MM.1S (cell line): ENCODE measurements around the gene KIAA1191.

ENCODE experiments used
- DNase-seq: peaks from one replicate; pipeline ENCODE4 v3.0.0-alpha.2; 2015
- H2AFZ ChIP-seq: fragments of 300-600 bp; sonication (generic); 2 replicates; pipeline ENCODE4 v1.6.0; 2016; ENCODE audit warnings: antibody characterized with exemption, low read length
- H3F3A ChIP-seq: fragments of 300-600 bp; sonication (generic); 2 replicates; pipeline ENCODE4 v1.6.1; 2016; ENCODE audit warnings: mild to moderate bottlenecking, antibody characterized with exemption, low read length, moderate library complexity, mixed read lengths; ENCODE audit not compliant: insufficient read depth
- H3K27ac ChIP-seq: fragments of 300-600 bp; sonication (generic); 2 replicates; pipeline ENCODE4 v1.5.1; 2016; ENCODE audit warnings: mild to moderate bottlenecking, low read length
- H3K27me3 ChIP-seq: fragments of 300-600 bp; sonication (generic); replicated peaks from 2 replicates; pipeline ENCODE4 v1.6.0; 2016; ENCODE audit warnings: low read length; ENCODE audit not compliant: insufficient read depth
- H3K36me3 ChIP-seq: fragments of 300-600 bp; sonication (generic); replicated peaks from 2 replicates; pipeline ENCODE4 v1.6.1; 2016; ENCODE audit warnings: mild to moderate bottlenecking, low read length, mixed read lengths; ENCODE audit not compliant: insufficient read depth
- H3K4me1 ChIP-seq: fragments of 300-600 bp; sonication (generic); 2 replicates; pipeline ENCODE4 v1.6.1; 2016; ENCODE audit warnings: low read length, mixed read lengths
- H3K4me2 ChIP-seq: fragments of 300-600 bp; sonication (generic); 2 replicates; pipeline ENCODE4 v1.6.0; 2016; ENCODE audit warnings: low read depth, low read length
- H3K4me3 ChIP-seq: fragments of 300-600 bp; sonication (generic); 2 replicates; pipeline ENCODE4 v1.5.1; 2016; ENCODE audit warnings: low read length, mixed read lengths
- H3K79me2 ChIP-seq: fragments of 300-600 bp; sonication (generic); 2 replicates; pipeline ENCODE4 v1.6.1; 2016; ENCODE audit warnings: mixed run types, low read length, mixed read lengths
- H3K9ac ChIP-seq: fragments of 300-600 bp; sonication (generic); 2 replicates; pipeline ENCODE4 v1.6.1; 2016; ENCODE audit warnings: low read length, mixed read lengths
- H3K9me2 ChIP-seq: fragments of 300-600 bp; sonication (generic); replicated peaks from 2 replicates; pipeline ENCODE4 v1.6.1; 2016; ENCODE audit warnings: mild to moderate bottlenecking, low read length, mixed read lengths; ENCODE audit not compliant: insufficient read depth
- H3K9me3 ChIP-seq: fragments of 300-600 bp; sonication (generic); replicated peaks from 2 replicates; pipeline ENCODE4 v1.6.1; 2016; ENCODE audit warnings: mild to moderate bottlenecking, low read length, mixed read lengths; ENCODE audit not compliant: insufficient read depth
- H4K20me1 ChIP-seq: fragments of 300-600 bp; sonication (generic); 2 replicates; pipeline ENCODE4 v1.6.1; 2016; ENCODE audit warnings: mild to moderate bottlenecking, low read length, moderate library complexity, mixed read lengths; ENCODE audit not compliant: insufficient read depth
- EZH2 ChIP-seq: fragments of 300-600 bp; sonication (generic); optimal IDR thresholded peaks from 2 replicates; pipeline ENCODE3; 2017; ENCODE audit warnings: low read depth, mild to moderate bottlenecking, antibody characterized with exemption, low read length, mixed read lengths
- EZH2phosphoT487 ChIP-seq: fragments of 300-600 bp; sonication (generic); IDR thresholded peaks from 2 replicates; pipeline ENCODE4 v1.6.1; 2018; ENCODE audit warnings: antibody characterized with exemption, low read length
- TF ChIP-seq, protein P1 (sequence below): fragments of 300-600 bp; sonication (generic); IDR thresholded peaks from 2 replicates; pipeline ENCODE4 v1.5.1; 2016; ENCODE audit warnings: antibody characterized with exemption, low read length, mixed read lengths

Gene KIAA1191

DNA sequence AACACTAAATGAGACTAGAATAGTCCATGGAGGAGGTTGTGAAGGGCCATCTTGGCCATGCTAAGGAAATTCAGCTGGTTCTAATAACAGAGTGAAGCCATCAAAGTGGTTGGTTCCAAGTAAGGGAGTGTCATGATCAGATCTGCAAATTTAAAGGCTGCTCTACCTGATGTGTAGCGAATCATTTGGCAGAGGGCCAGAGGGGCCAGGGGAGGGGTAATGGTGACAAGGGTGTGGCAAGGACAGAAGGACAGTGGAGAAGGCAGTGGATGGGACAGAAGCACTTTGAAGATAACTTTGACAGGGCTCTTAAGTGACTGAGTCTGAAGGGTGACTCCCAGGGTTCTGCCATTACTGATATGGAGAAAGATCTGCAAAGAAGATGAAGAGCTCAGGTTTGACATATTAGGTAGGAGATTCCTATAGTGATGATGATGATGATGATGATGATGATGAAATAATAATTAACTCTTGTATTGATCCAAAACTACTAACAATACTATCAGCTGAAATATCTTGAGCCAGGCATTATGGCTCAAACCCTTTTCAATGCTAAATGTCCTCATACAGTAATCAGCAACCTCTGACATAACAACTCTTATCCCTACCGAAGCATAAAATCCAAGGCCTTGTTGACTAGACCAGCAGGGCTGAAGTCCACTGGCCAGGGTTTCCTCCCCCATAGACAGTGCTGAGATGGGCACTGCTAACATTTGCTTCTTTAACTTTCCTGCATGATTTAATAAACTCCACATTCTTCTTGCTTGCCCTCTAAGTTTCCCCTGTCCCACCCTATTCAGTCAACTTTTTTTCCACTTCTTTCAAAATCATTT lies 20.0 kb downstream of the KIAA1191 start:
- H2AFZ ChIP-seq, result no peak overlapping the region
- no peaks in the 10 kb centered on the region for H3K9me2 ChIP-seq
- H3K27ac ChIP-seq, result no peak overlapping the region
- H3K9ac ChIP-seq, result no peak overlapping the region
- H3K4me1 ChIP-seq, result no peaks in the 10 kb centered on the region
- no peaks in the 10 kb centered on the region for H3F3A ChIP-seq
- no peaks in the 10 kb centered on the region for H4K20me1 ChIP-seq
- H3K4me2 ChIP-seq, result no peak overlapping the region
- H3K79me2 ChIP-seq, result no peaks in the 10 kb centered on the region
- no peak overlapping the region for H3K4me3 ChIP-seq
- H3K27me3 ChIP-seq, result no peaks in the 10 kb centered on the region
- H3K9me3 ChIP-seq, result no peaks in the 10 kb centered on the region
- H3K36me3 ChIP-seq, result no peaks in the 10 kb centered on the region
- no peak for DNase-seq
- no peak for TF ChIP-seq EZH2phosphoT487
- no peak for TF ChIP-seq EZH2
- TF ChIP-seq, protein P1, sequence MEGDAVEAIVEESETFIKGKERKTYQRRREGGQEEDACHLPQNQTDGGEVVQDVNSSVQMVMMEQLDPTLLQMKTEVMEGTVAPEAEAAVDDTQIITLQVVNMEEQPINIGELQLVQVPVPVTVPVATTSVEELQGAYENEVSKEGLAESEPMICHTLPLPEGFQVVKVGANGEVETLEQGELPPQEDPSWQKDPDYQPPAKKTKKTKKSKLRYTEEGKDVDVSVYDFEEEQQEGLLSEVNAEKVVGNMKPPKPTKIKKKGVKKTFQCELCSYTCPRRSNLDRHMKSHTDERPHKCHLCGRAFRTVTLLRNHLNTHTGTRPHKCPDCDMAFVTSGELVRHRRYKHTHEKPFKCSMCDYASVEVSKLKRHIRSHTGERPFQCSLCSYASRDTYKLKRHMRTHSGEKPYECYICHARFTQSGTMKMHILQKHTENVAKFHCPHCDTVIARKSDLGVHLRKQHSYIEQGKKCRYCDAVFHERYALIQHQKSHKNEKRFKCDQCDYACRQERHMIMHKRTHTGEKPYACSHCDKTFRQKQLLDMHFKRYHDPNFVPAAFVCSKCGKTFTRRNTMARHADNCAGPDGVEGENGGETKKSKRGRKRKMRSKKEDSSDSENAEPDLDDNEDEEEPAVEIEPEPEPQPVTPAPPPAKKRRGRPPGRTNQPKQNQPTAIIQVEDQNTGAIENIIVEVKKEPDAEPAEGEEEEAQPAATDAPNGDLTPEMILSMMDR, result no peak

DNA sequence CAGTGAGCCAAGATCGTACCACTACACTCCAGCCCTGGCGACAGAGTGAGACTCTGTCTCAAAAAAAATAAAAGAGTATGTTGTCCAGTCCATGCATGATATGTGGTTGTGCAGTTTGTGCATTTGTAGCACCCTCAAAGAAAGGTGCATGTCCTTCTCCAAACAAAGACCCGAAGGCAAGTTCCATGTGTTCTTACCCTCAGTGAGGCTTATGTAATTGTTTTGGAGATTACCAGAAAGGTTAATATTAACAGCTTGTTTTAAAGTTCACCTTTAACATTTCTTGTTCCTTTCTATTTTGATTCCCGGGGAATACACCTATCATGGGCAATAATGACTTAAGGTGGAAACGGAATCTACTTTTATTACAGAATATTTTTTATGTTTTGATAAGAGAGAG lies 22.3 kb downstream of the KIAA1191 start:
- Histone ChIP-seq H3K9ac (no peak overlapping the region), H3K9me2 (no peaks in the 10 kb centered on the region), H3K79me2 (no peaks in the 10 kb centered on the region), H3K36me3 (no peaks in the 10 kb centered on the region), H2AFZ (no peak overlapping the region), H3K4me1 (no peaks in the 10 kb centered on the region), H3K4me2 (no peak overlapping the region), H4K20me1 (no peaks in the 10 kb centered on the region), H3K4me3 (no peak overlapping the region), H3K27ac (no peak overlapping the region), H3K9me3 (no peaks in the 10 kb centered on the region), H3F3A (no peaks in the 10 kb centered on the region), H3K27me3 (no peaks in the 10 kb centered on the region)
- TF ChIP-seq, protein P1, result no peak
- TF ChIP-seq EZH2phosphoT487, result no peak
- no peak for TF ChIP-seq EZH2
- DNase-seq, result no peak

DNA sequence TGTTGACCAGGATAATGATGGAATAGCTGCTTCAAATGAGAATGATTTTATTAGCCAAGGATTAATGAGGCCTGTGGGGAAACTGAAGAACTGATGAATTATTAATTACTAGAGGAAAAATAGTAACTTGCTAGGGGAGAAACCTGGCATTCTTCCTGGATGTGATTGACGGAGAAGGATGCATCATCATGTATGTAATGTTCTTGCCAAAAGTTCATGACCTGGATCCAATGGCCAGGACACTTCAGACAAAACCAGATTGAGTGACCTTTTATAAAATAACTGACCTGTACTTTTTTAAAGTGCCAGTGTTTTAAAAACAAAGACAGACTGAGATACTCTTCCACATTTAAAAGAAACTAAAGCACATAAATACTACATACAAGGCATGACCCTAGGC lies 23.7 kb downstream of the KIAA1191 start:
- no peak overlapping the region for H3K4me3 ChIP-seq
- H3K36me3 ChIP-seq, result no peaks in the 10 kb centered on the region
- no peaks in the 10 kb centered on the region for H3K9me3 ChIP-seq
- no peaks in the 10 kb centered on the region for H4K20me1 ChIP-seq
- no peaks in the 10 kb centered on the region for H3K79me2 ChIP-seq
- H2AFZ ChIP-seq, result no peak overlapping the region
- no peak overlapping the region for H3K9ac ChIP-seq
- H3K27ac ChIP-seq, result no peak overlapping the region
- no peaks in the 10 kb centered on the region for H3F3A ChIP-seq
- no peak for DNase-seq
- H3K27me3 ChIP-seq, result no peaks in the 10 kb centered on the region
- H3K4me2 ChIP-seq, result no peak overlapping the region
- H3K9me2 ChIP-seq, result no peaks in the 10 kb centered on the region
- TF ChIP-seq, protein P1, result no peak
- TF ChIP-seq EZH2 (no peak), EZH2phosphoT487 (no peak)
- no peaks in the 10 kb centered on the region for H3K4me1 ChIP-seq
